GM12892 (cell line): ENCODE results near the gene SLC25A24.

Experiments used
- POLR2A ChIP-seq: IDR thresholded peaks from 2 replicates; pipeline ENCODE4 v1.6.1; 2011; ENCODE audit warnings: low read depth, low read length, control low read depth
- POLR2AphosphoS5 ChIP-seq: IDR thresholded peaks from 2 replicates; pipeline ENCODE4 v1.6.1; 2011; ENCODE audit warnings: low read depth, low read length, control low read depth
- TAF1 ChIP-seq: IDR thresholded peaks from 2 replicates; pipeline ENCODE4 v1.6.1; 2011; ENCODE audit warnings: low read depth, mild to moderate bottlenecking, control low read depth, low read length, borderline replicate concordance

DNA sequence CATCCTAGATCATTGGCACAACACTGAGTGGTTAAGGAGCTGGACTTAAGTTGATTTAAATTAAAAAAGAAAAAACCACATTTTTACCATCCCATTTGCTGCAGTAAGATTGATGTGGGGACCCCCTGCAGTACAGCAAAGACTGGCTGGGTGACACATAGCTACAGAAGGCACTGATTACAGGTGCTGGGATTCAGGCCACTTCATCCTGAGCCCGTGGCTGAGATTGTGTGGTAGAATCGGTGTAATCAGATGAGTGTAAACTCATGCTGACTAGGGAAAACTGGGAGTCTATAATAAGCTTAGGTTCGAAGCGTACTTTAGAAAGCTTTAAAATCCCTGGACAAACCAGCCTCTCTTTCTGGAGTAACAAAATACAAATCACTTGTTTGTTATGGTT is 70.1 kb downstream of the SLC25A24 start:
- TF ChIP-seq POLR2AphosphoS5 (no peak), POLR2A (no peak), TAF1 (no peak)
